Measurements from ENCODE around the gene BRSK2.
"Not testable (repeated sequence)": the region's sequence is repeated elsewhere in the genome, so short reads cannot be mapped to it uniquely, and the experiment has no call there.

BRSK2 gene

DNA sequence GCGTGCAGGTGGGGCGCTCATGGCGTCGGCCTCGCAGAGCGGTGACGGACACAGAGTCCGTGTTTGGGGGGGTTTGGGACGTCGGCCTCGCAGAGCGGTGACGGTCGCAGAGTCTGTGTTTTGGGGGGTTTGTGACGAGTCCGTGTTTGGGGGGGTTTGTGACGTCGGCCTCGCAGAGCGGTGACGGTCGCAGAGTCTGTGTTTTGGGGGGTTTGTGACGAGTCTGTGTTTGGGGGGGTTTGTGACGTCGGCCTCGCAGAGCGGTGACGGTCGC lies 20.1 kb downstream of the BRSK2 start:
- not testable (repeated sequence) for DNase-seq (ENCODE audit: low spot score)

DNA sequence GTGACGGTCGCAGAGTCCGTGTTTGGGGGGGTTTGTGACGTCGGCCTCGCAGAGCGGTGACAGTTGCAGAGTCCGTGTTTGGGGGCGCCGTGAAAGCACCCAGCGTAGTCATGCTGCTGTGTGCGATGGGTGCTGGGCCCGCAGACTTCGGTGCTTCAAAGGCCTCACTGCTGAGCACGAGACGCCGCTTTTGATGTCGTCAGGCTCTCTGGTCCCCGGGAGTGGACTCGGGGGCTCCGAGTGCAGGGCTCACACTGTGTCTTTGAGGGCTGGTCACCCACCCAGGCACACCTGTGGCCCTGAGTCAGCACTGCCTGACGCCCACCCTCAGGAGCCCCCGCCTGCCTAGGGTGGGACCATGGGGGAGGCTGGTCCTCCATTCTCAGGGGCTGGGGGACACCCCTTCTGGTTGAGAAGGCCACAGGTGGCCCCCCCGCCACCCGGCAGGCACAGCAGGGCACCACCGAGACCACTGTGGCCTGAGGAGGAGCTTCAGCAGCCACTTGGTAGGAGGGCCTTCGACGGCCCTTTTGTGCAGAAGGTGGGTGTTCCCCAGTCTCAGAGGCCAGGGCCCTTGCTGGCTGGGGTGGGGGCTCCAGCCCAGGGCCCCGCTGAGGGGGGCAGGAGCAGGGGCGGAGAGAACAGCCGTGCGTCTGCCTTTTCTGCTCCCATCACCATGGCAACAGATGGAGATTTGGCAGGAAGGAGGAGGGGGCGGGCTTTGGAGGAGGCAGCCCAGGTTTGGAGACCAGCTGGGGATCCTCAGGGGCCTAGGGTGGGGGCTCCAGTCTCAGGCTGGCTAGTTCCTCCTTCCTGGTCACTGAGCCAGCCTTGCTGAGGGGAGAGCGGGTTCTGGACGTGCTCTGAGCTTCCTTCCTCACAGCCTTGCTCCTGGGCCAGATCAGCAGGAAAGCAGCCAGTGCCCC lies 20.9 kb downstream of the BRSK2 start:
- DNase-seq (ENCODE audit: low spot score), result no peak

DNA sequence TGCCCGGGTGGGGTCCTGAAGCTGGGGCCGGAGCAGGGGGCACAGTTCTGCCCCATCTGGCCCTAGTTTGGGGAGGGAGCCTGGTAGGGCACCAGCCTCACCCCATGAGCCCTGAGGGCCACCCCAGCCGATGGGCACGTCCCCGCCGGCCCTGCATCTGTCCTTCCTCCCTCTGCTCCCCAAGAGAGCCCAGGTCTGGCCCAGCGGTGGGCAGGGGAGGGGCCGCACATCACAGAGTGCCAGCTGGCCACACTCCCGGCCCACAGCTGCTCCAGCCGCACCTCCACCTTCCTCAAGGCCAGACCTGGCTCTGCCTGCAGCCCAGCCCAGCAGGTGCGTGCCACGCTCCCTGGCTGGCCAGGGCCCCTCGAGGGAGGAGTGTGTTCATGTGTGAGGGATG lies 21.6 kb downstream of the BRSK2 start:
- no peak for DNase-seq (ENCODE audit: low spot score)

DNA sequence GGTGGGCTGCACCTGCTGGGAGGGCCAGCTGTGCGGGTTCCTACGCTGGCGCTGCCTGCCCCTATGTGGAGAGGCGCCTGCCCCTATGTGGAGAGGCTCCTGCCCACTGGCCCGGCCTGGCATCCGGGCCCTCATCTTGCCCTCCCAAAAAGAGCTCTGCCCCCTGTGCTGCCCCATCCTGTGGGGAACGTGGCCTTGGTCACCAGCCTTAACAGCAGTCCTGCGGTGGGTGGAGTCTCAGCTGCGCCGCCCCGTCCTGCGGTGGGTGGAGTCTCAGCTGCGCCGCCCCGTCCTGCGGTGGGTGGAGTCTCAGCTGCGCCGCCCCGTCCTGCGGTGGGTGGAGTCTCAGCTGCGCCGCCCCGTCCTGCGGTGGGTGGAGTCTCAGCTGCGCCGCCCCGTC lies 22.0 kb downstream of the BRSK2 start:
- DNase-seq (ENCODE audit: low spot score), result not testable (repeated sequence)

DNA sequence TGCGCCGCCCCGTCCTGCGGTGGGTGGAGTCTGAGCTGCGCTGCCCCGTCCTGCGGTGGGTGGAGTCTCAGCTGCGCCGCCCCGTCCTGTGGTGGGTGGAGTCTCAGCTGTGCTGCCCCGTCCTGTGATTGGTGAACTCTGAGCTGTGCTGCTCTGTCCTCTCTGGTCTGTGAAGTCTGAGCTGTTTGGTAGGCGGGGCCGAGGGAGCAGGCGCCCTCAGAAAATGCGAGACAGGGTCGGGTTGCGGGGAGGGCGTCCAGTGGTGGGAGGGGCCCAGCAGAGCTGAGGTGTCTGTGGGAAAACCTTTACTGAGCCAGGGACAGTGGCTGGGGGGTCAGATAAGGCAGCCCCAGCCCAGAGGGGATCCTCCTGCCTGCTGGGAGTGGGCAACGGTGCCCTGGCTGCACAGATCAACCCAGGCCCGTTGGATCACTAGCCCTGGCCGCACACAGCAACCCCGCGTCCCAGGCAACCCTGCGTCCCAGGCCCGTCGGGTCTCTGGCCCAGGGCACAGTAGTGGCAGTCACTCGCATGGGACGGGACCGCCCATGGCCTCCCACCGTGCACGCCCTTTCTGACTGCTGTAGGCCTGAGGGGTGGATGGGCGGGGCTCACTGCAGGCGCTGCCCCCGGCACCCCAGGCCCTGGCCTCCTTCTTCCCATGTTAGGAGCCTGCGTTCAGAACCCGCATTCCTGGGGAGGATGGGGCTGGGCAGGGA lies 22.8 kb downstream of the BRSK2 start:
- no peak for DNase-seq (ENCODE audit: low spot score)

DNA sequence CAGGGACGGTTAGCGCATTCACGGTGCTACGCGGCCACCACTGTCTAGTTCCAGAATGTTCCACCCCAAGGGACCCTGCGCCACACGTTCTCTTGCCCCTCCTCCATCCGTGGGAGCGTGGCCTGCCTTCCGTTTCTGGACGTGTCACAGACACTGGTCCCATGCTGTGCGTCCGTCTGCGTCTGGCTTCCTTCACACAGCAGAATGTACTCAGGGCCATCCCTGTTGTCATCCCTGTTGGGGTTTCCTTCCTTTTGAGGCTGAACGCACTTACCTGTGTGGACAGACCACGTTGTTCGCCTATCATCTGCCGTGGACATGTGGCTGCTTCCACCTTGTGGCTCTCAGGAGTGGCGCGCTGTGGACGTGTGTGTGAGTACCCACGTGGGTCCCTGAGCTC lies 24.9 kb downstream of the BRSK2 start:
- no peak for DNase-seq (ENCODE audit: low spot score)

DNA sequence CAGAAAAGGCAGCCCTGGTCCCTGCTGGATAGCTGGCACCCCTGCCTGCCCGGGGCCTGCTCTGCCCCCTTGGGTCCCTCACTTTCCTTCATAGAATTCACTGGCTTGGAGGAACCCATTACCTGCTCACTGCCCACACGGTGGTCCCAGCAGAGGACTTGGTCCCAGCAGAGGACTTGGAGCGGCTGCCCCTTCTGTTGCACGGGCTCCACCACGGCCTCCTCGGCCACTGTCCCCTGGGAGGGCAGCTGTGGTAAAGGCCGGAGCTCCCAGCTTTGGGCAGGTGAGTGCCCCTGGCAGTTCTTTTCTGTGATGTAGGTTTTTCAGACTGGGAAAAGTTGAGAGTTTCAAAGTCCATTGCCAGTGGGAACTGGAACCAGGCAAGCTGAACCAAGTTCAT lies 25.9 kb downstream of the BRSK2 start:
- DNase-seq (ENCODE audit: low spot score), result no peak

DNA sequence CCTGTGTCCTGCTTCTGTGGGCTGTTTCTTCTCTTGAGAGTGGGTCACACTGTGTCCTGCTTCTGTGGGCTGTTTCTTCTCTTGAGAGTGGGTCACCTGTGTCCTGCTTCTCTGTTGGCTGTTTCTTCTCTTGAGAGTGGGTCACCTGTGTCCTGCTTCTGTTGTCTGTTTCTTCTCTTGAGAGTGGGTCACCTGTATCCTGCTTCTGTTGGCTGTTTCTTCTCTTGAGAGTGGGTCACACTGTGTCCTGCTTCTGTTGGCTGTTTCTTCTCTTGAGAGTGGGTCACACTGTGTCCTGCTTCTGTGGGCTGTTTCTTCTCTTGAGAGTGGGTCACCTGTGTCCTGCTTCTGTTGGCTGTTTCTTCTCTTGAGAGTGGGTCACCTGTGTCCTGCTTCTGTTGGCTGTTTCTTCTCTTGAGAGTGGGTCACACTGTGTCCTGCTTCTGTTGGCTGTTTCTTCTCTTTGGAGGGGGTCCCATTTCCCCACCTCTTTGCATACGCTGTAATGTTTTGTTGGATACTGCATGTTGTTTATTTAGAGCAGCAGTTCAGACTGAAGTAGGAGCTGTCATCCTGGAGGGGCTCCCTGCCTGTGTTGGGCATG lies 28.6 kb downstream of the BRSK2 start:
- not testable (repeated sequence) for DNase-seq (ENCODE audit: low spot score)

DNA sequence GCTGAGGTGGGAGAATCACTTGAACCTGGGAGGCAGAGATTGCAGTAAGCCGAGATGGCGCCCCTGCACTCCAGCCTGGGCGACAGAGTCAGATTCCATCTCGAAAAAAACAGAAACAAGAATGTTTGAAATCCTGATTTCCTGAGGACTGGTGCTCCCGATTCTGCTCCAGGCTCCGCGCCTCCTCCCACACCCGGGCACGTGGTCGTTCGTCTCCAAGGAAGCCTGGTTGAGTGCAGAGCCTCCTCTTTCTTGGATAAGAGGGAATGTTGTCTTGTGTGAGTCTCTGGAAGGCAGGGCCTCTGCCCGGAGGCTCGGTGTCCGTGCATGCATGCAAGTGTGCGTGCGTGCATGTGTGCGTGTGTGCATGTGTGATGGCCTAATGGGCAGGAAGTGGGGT lies 30.1 kb downstream of the BRSK2 start:
- DNase-seq (ENCODE audit: low spot score), result no peak

DNA sequence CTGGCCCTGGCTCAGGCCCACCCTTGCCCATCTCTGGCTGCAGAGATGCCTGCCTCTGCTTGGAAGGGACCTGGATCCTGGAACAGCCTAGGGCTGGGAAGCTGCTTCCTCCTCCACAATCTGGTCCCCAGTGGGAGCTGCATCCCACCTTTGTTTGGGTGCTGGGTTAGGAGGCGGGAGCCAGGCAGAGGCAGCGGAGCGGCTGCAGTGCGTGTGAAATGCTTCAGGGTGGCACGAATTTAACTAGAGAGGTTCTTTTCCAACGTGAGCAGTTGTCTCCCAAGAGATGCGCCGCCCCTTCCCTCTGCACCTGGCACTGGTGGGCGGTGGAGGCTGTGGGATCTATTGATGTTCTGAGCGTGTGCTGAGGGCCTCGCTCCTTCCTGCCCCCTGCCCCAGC lies 31.6 kb downstream of the BRSK2 start:
- no peak for DNase-seq (ENCODE audit: low spot score)

DNA sequence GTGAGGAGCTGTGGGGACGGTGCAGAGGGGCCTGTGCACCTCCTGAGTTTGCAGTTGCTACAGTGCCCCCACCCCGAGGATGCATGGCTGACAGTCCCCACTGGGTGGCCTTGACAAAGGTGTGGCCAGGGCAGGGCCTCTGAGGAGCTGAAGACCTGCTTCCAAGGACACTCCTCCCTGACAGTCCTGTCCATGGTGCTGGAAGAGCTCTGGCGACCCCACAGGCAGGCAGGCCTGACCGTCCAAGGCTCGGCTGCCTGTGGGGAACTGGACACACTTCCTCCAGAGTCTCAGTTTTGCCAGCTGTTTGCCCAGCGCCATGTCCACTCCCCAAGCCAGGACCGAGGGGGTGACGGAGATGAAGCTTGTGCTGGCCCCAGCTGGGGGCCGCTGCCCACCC lies 32.7 kb downstream of the BRSK2 start:
- no peak for DNase-seq (ENCODE audit: low spot score)

DNA sequence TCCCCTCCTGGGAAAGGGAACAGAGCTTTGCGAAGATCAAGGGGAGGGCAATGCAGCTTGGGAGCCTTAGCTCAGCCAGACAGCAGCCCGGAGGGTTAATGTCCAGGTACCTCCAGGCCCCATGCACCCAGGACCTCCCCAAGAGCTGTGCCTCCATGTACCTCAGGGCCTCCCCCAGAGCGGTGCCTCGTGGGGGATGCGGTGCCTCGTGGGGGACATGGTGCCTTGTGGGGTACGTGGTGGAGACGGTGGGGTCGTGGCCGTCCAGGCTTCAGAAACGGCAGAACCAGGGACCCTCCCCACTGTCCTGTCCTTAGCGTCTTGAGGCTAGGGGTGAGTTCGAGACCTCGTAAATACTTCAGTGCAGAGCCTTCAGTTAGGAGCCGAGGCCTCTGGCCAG lies 33.2 kb downstream of the BRSK2 start:
- DNase-seq (ENCODE audit: low spot score), result no peak

DNA sequence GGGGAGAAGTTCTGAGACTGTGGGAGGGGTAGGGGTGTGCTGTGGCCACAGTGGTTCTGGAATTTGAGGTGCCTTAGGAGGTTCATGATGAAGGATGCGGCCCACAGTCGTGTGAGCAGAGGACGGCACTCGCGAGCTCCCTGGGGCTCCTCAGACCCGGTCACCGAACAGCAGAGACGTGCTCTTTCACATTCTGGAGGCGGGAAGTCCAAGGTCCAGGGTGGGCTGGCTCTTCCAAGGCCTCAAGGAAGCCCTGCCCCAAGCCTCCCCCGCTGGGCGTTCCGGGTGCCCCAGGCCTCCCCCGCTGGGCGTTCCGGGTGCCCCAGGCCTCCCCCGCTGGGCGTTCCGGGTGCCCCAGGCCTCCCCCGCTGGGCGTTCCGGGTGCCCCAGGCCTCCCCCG lies 33.7 kb downstream of the BRSK2 start:
- DNase-seq (ENCODE audit: low spot score), result peak; percentile 36

DNA sequence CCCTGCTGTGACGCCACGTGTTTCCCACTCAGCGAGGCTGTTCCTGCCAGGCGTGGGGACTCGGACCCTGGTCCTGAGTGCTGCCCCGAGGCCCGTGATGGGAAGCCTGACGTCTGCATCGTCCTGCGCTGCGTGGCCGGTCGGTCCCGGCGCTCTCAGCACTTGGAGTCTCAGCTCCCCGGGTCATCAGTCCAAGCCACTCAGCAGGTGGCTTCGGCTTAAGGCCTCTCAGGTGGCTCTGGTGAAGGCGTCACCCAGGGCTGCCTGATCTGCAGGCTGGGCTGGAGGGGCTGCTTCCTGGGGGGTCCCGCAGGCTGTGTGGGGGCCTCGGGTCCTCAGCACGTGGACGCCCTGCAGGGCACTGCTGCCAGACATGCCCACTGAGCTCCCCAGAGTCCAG lies 35.3 kb downstream of the BRSK2 start:
- no peak for DNase-seq (ENCODE audit: low spot score)

DNA sequence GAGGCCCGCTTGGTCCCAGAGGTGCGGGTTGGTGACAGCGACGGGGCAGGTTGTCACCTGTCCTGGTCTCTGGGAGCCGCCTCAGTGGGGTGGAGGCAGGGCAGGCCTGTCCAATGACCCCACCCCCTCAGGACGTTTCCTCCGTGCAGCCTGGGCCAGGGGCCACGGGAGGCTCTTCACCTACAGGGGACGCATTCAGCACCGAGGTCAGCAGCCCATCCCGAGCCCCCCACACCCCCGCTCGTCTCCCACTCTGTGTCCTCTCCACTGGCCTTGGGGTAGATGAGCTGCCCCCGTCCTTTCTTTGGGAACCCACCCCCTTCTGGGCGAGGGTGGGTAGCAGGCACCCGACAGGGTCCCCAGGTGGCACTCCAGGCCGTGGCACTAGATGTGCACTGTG lies 35.7 kb downstream of the BRSK2 start:
- DNase-seq (ENCODE audit: low spot score), result no peak

DNA sequence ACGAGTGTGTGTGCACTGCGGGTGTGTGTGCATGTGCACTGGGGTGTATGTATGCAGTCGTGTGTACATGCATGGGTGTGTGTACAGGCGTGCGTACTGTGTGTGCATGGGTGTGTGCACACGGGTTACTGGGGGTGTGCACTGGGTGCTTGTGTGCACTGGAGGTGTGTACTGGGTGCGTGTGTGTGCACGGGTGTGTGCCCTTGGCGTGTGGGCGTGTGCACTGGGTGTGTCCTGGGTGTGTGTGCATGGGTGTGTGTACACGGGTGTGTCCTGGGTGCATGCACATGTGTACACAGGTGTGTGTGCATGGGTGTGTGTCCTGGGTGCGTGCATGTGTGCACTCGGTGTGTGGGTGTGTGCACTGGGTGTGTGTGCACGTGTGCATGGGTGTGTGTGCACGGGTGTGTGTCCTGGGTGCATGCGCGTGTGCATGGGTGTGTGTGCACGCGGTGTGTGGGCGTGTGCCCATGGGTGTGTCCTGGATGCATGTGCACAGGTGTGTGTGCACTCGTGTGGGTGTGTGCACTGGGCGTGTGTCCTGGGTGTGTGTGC lies 39.1 kb downstream of the BRSK2 start:
- DNase-seq (ENCODE audit: low spot score), result no peak

DNA sequence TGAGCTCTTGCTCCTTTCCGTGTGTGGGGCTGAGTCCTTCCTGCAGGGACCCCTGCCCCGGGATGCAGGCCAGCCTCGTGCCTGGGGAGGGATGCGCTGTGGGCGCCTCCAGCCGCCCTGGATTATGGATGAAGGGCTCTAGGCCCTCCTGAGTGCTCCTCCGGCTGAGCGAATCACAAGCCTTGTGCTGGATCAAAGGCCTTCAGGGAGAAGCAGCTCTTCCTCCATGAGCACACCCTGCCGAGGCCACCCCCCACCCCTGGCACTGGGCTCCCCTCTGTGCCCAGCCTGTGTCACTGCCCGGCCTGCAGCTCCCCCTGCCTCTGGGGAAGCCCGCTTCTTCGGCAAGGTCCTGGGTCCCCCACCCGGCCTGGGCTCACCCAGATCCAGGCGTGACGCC lies 43.8 kb downstream of the BRSK2 start:
- no peak for DNase-seq (ENCODE audit: low spot score)

DNA sequence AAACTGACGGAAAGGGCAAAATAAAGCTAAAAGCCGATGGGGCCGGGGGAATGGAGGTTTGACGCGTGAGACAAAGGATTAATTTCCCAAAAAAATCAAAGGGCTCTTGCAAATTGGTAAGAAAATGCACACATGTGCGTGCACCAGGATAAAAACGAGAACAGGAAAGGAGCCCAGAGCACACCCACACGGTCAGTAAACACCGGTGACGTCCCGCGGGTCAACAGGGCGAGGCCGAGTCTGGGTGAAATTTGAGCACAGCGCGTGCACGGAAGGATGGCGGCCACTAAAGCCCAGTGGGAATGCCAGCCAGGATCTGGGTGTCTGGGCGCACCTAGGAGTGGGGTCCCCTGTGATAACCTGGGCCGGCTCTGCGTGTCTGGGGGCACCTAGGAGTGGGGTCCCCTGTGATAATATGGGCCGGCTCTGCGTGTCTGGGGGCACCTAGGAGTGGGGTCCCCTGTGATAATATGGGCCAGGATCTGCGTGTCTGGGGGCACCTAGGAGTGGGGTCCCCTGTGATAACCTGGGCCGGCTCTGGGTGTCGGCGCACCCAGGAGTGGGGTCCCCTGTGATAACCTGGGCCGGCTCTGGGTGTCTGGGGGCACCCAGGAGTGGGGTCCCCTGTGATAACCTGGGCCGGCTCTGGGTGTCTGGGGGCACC lies 44.4 kb downstream of the BRSK2 start:
- no peak for DNase-seq (ENCODE audit: low spot score)

DNA sequence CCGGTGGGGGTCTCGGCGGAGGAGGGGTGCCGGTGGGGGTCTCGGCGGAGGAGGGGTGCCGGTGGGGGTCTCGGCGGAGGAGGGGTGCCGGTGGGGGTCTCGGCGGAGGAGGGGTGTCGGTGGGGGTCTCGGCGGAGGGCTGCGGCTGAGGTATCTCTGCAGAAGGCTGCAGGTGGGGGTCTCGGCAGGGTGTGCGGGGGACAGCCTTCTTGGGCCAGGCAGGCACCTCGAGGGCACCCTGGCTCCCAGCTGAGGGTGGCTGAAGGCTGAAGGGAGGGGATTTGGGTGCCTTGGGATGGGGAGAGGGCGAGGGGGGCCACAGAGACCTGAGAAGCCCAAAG lies 45.7 kb downstream of the BRSK2 start:
- DNase-seq (ENCODE audit: low spot score), result not testable (repeated sequence)

DNA sequence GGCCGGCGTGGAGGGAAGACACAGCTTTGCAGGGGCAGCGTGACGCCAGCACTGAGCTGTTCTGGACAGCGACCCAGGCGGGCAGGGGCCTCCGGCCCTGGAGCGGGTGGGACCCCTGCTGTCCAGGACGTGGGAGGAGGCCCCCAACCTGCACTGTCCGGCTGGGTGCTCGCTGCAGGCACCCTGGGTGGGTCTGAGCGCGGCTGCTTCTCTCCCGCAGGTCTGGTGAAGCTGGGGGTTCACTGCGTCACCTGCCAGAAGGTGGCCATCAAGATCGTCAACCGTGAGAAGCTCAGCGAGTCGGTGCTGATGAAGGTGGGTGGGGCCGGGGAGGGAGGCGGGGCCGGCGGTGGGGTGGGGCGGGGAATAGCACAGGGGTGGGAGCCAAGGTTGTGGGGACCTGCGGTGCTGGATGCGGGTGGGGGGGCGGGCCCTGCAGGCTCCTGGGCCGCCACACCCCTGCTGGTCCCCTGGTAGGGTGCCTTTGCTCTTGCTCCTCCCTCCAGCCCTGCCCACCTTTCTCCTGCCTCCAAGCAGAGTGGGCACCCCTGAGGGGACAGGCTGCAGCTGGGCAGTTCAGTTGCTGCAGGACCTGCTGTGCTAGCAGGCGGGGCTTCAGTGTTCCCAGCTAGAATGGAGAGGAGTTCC lies 46.2 kb downstream of the BRSK2 start:
- DNase-seq (ENCODE audit: low spot score), result no peak

DNA sequence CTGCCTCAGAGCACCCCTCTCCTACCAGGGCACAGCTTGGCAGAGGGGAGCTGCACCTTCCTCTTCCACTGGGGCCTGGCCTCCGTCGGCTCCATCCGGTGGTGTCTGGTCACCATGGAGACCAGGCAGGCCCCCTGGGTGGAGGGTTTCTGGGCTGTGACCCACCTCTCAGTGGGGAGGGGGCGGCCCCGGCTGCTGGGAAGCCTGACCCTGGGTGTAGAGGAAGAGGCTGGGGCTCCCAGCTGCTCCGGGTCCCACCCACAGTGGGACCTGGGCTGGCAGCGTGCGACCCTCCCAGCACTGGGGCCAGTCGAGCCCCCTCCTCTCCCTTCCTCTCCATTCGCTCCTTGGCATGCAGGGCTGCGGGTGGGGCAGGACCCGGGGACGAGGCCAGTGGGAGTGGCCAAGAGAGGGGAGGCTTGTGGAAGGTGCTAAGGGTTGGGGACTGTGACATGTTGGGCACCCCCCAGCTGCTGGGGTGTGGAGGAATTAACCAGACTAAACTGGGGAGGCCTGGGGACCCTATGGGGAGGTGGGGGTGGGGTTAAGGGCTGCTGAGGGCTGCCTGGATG lies 46.8 kb downstream of the BRSK2 start:
- DNase-seq (ENCODE audit: low spot score), result no peak

DNA sequence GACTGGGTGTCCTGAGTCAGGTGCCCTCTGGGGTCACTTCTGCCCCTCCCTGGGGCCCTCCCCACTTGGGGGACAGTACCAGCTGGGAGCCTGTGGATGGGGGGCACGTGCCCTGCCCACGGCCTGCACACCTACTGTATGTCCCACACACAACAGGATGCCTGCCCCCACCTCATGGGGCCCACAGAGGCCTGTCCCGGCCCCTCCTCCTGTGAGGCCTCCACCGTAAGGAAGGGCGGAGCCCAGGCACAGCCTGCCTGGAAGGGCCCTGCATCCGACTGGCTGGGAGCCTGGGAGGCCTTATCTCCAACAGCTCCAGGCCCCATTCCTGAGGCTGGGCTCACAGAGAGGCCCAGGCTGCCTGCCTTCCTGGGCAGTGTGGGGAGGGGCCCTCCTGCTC lies 47.8 kb downstream of the BRSK2 start:
- DNase-seq (ENCODE audit: low spot score), result no peak

All from LoVo (cell line).